ENCODE measurements around the gene NR5A2. TPM values are rescaled to one million over a fixed set of nuclear protein-coding genes. Genes with fewer than 3 reads are reported as not detected.

The NR5A2 gene
- polyA plus RNA-seq, 3 donors, result 0.03 to 0.31 TPM; not detected in 1

DNA sequence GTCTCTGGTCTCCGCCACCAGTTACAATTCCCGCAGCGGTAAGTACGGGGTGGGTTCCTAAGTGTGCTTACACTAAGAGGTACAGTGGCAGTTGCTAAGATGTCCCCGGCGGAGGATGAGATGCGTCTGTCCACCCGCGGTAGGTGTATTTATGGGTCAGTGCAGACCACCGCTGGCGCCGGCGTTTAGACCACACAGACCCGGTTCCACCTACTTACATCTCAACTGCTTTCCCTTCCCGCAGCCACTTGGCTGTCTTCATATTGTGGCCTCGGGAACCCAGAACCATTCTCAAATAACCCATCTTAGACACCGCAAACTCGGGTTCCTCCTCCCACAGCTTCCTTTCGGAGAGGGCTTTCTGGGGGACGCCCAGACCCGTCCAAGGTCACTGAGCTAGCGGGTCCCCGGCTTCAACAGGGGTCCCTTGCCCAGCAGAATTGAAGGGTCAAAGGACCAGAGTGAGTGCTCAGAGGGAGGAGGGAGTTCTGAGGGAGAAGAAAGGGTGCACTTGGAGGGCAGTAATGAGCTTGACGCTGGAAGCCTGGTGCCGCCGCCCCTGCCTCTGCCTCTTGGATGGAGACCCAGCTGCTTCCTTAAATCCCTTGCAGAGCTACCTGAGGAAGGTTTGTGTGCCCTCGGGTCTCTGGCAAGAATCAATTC is 8.6 kb downstream of the NR5A2 start:
- 3% methylated on average over 11 of the region's 27 CpGs for whole genome bisulfite sequencing (ENCODE audit: insufficient coverage)
- Histone ChIP-seq H3K79me2 (ENCODE audit: insufficient read depth, low read length) (no peaks in the 10 kb centered on the region), H3K27me3 (ENCODE audit: control insufficient read depth in 2 of 2, insufficient read depth in 2 of 2, low read length in 2 of 2) (peaks cover 91 to 99% of the 10 kb centered on the region in 2 donors), H3K4me2 (replicated peaks; ENCODE audit: extremely low read depth, low read length, poor library complexity, severe bottlenecking) (no peak overlapping the region), H3K9ac (ENCODE audit: insufficient read depth, low read length, poor library complexity, severe bottlenecking) (no peak overlapping the region), H3K4me3 (replicated peaks in 1 of 3; ENCODE audit: low read depth in 2 of 3, low read length in 3 of 3) (no peak overlapping the region), H3K36me3 (replicated peaks in 1 of 2; ENCODE audit: control insufficient read depth in 1 of 2, insufficient read depth in 2 of 2, low read length in 2 of 2) (no peaks in the 10 kb centered on the region), H3K9me3 (replicated peaks in 1 of 2; ENCODE audit: control insufficient read depth in 1 of 2, insufficient read depth in 1 of 2, low read length in 2 of 2) (peaks cover 0 to 50% of the 10 kb centered on the region in 2 donors), H3K4me1 (ENCODE audit: control insufficient read depth in 1 of 2, insufficient read depth in 2 of 2, low read length in 2 of 2) (peaks cover 29 to 45% of the 10 kb centered on the region in 2 donors), H4K20me1 (ENCODE audit: insufficient read depth, low read length) (no peaks in the 10 kb centered on the region), H3K27ac (ENCODE audit: low read depth in 1 of 2, low read length in 2 of 2) (no peak overlapping the region), H2AFZ (ENCODE audit: insufficient read depth, low read depth, low read length, poor library complexity, severe bottlenecking) (no peak overlapping the region)
- TF ChIP-seq, protein P1, sequence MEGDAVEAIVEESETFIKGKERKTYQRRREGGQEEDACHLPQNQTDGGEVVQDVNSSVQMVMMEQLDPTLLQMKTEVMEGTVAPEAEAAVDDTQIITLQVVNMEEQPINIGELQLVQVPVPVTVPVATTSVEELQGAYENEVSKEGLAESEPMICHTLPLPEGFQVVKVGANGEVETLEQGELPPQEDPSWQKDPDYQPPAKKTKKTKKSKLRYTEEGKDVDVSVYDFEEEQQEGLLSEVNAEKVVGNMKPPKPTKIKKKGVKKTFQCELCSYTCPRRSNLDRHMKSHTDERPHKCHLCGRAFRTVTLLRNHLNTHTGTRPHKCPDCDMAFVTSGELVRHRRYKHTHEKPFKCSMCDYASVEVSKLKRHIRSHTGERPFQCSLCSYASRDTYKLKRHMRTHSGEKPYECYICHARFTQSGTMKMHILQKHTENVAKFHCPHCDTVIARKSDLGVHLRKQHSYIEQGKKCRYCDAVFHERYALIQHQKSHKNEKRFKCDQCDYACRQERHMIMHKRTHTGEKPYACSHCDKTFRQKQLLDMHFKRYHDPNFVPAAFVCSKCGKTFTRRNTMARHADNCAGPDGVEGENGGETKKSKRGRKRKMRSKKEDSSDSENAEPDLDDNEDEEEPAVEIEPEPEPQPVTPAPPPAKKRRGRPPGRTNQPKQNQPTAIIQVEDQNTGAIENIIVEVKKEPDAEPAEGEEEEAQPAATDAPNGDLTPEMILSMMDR (IDR thresholded peaks at IDR 0.05), result no peak
- H3K36me3 Mint-ChIP-seq, result peaks cover 6 to 10% of the 10 kb centered on the region in 2 donors
- H3K4me3 Mint-ChIP-seq, result no peak overlapping the region
- H3K9me3 Mint-ChIP-seq, result peaks cover 0 to 30% (median 18%) of the 10 kb centered on the region in 7 donors
- peaks cover 24% of the 10 kb centered on the region for H3K4me1 Mint-ChIP-seq
- no peak overlapping the region for H3K27ac Mint-ChIP-seq
- intact Hi-C loops (cut with micrococcal nuclease), result loop anchor here in 1 of 2 donors (10.0 kb wide), 1 partner anchor 351 kb away; no protein-coding TSS in a partner anchor
- H3K27me3 Mint-ChIP-seq (ENCODE audit: low read depth in 3 of 3), result peaks cover 0 to 29% (median 15%) of the 10 kb centered on the region in 3 donors
- no peak for DNase-seq

DNA sequence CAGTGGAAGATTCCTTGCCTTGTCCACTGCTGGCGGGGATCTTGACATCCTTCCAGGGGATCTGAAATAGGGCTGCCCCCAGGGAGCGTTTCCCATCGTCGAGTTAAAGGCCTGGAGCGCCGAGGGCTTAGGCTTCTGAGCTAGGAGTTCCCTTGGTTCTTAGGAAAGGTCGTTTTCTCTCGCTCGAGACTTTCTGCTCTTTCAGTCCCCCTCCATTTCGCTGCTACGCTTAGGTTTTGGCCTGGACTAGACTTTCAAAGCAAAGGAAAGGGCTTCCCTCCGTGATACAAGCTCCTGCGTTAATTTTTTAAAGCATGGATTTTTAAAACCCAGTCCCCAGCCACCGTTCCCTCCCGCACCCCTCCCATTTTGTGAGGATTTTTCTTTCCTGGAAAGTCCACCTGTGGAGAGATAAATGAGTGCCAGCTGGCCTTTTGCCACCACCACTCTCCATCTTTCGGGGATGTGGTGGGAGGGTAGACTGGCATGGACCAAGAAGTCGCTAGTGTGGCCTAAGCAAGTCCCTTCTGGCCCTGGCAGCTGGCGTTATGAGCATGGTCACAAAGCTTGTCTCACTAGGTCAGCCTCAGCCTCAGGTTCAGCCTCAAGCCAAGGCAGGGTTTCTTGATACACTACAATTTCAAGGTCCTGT is 9.2 kb downstream of the NR5A2 start:
- peaks cover 0 to 56% of the 10 kb centered on the region in 2 donors for H3K9me3 ChIP-seq (replicated peaks in 1 of 2; ENCODE audit: control insufficient read depth in 1 of 2, insufficient read depth in 1 of 2, low read length in 2 of 2)
- intact Hi-C loops (cut with micrococcal nuclease), result loop anchor here in 1 of 2 donors (10.0 kb wide), 1 partner anchor 352 kb away; no protein-coding TSS in a partner anchor

More for the DNA sequence above, 9.2 kb downstream of the NR5A2 start:
- peaks cover 0 to 33% (median 21%) of the 10 kb centered on the region in 7 donors for H3K9me3 Mint-ChIP-seq
- H3K27ac Mint-ChIP-seq, result no peak overlapping the region
- H3K27me3 Mint-ChIP-seq (ENCODE audit: low read depth in 3 of 3), result peaks cover 0 to 30% (median 22%) of the 10 kb centered on the region in 3 donors
- peaks cover 7 to 10% of the 10 kb centered on the region in 2 donors for H3K36me3 Mint-ChIP-seq
- Histone ChIP-seq H3K4me1 (ENCODE audit: control insufficient read depth in 1 of 2, insufficient read depth in 2 of 2, low read length in 2 of 2) (peaks cover 32 to 50% of the 10 kb centered on the region in 2 donors), H3K9ac (ENCODE audit: insufficient read depth, low read length, poor library complexity, severe bottlenecking) (no peak overlapping the region), H2AFZ (ENCODE audit: insufficient read depth, low read depth, low read length, poor library complexity, severe bottlenecking) (no peak overlapping the region), H4K20me1 (ENCODE audit: insufficient read depth, low read length) (no peaks in the 10 kb centered on the region), H3K36me3 (replicated peaks in 1 of 2; ENCODE audit: control insufficient read depth in 1 of 2, insufficient read depth in 2 of 2, low read length in 2 of 2) (no peaks in the 10 kb centered on the region), H3K79me2 (ENCODE audit: insufficient read depth, low read length) (no peaks in the 10 kb centered on the region), H3K4me3 (replicated peaks in 1 of 3; ENCODE audit: low read depth in 2 of 3, low read length in 3 of 3) (no peak overlapping the region), H3K27me3 (ENCODE audit: control insufficient read depth in 2 of 2, insufficient read depth in 2 of 2, low read length in 2 of 2) (peaks cover 93 to 99% of the 10 kb centered on the region in 2 donors), H3K27ac (ENCODE audit: low read depth in 1 of 2, low read length in 2 of 2) (no peak overlapping the region), H3K4me2 (replicated peaks; ENCODE audit: extremely low read depth, low read length, poor library complexity, severe bottlenecking) (no peak overlapping the region)
- peaks cover 30% of the 10 kb centered on the region for H3K4me1 Mint-ChIP-seq
- TF ChIP-seq, protein P1 (IDR thresholded peaks at IDR 0.05), result no peak
- DNase-seq, result no peak
- WGBS (ENCODE audit: insufficient coverage), result 26% methylated on average over 12 of the region's 18 CpGs
- peak overlapping the region in 1 of 2 donors; percentile 99 for H3K4me3 Mint-ChIP-seq
